Left cardiac atrium (tissue), 2 donors: ENCODE results near the gene FNDC1. TPM values are rescaled to one million over a fixed set of nuclear protein-coding genes. Genes with fewer than 3 reads are reported as not detected.

Experiments used
- total RNA-seq, 2 donors: library from RNA; stranded (reverse); fragmentation: NEBNext Ultra II Directional; extraction: Animal tissue kit (Norgen Biotek cat#: 25700); gene quantifications; one replicate each; pipeline ENCODE4 v1.2.1, GENCODE V29; 2021
- donor health status: DM: no; HTN: yes; CAD: no; lungs with severe emphysema.
- donor health status: DM: yes; HTN: yes; CAD: no.

The FNDC1 gene
- total RNA-seq, 2 donors from 2014 or later: 0.63 to 1.6 TPM

Other genes with a start within 250 kb of the FNDC1 start
- gene RSPH3, start 169.2 kb upstream of the FNDC1 start, total RNA-seq: 10 to 100 TPM in 1 of 2 donors, 1 to 10 TPM in 1; 9.1 to 10.1 TPM
- gene TAGAP, start 124.4 kb upstream of the FNDC1 start, total RNA-seq: 1 to 10 TPM; 1.6 to 2.6 TPM